ENCODE results near the gene FIBCD1. TPM values are rescaled to one million over a fixed set of nuclear protein-coding genes. Genes with fewer than 3 reads are reported as not detected.

Gene FIBCD1
- total RNA-seq, 1 donor from 2014 or later, result not detected

GRCh38 chr9:130952065-130952762 lies 13.2 kb upstream of the FIBCD1 start:
- H3K9me3 Mint-ChIP-seq, result peaks cover 3% of the 10 kb centered on the region
- H3K36me3 Mint-ChIP-seq (ENCODE audit: low read depth), result no peaks in the 10 kb centered on the region
- no peak overlapping the region for H3K4me3 Mint-ChIP-seq
- peaks cover 2% of the 10 kb centered on the region for H3K27me3 Mint-ChIP-seq
- H3K4me1 Mint-ChIP-seq, result no peaks in the 10 kb centered on the region
- H3K27ac Mint-ChIP-seq, result no peak overlapping the region
- intact Hi-C loops (cut with micrococcal nuclease), result no loop called here
- no peak for DNase-seq

DNA sequence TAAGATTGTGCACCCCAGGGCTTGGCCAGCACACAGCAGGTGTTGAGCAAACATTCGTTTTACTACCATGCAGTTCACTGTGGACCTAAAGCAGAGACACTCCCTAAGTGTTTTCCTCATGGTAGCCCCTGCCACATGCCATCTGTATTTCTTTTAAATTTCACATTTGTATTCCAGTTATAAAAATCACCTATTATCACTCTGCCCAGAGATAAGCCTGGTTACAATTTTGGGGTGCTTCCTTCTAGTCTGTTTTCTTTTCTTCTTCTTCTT lies 10.9 kb upstream of the FIBCD1 start:
- peaks cover 3% of the 10 kb centered on the region for H3K9me3 Mint-ChIP-seq
- DNase-seq, result no peak
- no peak overlapping the region for H3K4me3 Mint-ChIP-seq
- H3K4me1 Mint-ChIP-seq, result no peaks in the 10 kb centered on the region
- peaks cover 2% of the 10 kb centered on the region for H3K27me3 Mint-ChIP-seq
- intact Hi-C loops (cut with micrococcal nuclease), result no loop called here
- no peaks in the 10 kb centered on the region for H3K36me3 Mint-ChIP-seq (ENCODE audit: low read depth)
- no peak overlapping the region for H3K27ac Mint-ChIP-seq

DNA sequence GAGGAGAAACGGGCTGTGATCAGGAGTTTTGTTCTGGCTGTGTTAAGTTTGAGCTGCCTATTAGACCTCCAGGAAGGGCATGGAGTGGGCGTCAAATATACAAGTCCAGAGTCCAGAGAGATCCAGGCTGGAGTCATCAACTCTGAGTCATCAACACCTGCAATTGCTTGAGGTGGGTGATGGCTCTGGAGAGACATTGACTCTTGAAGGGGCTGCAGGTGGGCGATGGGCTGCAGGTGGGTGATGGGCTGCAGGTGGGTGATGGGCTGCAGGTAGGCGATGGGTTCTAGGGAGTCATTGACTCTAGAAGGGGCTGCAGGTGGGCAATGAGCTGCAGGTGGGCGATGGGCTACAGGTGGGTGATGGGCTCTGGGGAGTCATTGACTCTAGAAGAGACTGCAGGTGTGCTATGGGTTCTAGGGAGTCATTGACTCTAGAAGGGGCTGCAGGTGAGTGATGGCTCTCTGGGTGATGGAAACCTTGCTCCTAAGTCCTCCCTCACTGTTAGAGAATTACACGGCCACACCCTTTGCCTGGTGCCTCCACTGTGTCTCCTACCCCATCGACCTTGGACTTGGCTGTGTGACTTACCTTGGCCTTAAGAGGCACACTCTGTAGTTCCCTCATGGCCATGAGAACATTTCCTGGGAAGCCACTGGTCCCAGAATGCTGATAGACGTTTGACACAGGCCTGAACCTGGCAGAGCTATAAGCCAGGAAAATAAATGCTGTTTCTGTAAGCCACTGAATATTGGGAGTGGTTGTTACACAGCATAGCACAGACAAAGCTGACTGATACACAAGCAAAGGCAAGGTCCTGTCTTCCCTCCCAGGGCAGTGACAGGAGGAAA lies 10.4 kb upstream of the FIBCD1 start:
- peaks cover 3% of the 10 kb centered on the region for H3K27me3 Mint-ChIP-seq
- no peak for DNase-seq
- no peaks in the 10 kb centered on the region for H3K36me3 Mint-ChIP-seq (ENCODE audit: low read depth)
- no peak overlapping the region for H3K4me3 Mint-ChIP-seq
- no peak overlapping the region for H3K27ac Mint-ChIP-seq
- intact Hi-C loops (cut with micrococcal nuclease), result no loop called here
- no peaks in the 10 kb centered on the region for H3K4me1 Mint-ChIP-seq
- peaks cover 3% of the 10 kb centered on the region for H3K9me3 Mint-ChIP-seq

DNA sequence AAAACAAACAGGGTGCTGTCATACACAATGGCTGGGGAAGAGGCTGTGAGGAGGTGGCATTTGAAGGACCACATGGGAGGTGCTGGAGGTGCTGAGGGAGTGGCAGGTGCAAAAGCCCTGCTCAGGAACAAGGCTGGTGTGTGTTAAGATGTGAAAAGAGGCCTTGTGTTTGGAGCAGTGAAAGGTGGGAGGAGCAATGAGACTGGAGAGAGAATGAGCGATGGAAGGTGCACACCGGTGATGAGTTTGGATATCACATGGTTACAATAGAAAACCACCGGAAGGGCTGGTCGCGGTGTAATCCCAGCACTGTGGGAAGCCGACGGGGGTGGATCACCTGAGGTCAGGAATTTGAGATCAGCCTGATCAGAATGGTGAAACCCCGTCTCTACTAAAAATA lies 9.2 kb upstream of the FIBCD1 start:
- H3K9me3 Mint-ChIP-seq, result peaks cover 3% of the 10 kb centered on the region
- no peak overlapping the region for H3K27ac Mint-ChIP-seq
- peaks cover 3% of the 10 kb centered on the region for H3K27me3 Mint-ChIP-seq
- H3K4me1 Mint-ChIP-seq, result no peaks in the 10 kb centered on the region
- no peaks in the 10 kb centered on the region for H3K36me3 Mint-ChIP-seq (ENCODE audit: low read depth)
- intact Hi-C loops (cut with micrococcal nuclease), result no loop called here
- H3K4me3 Mint-ChIP-seq, result no peak overlapping the region
- DNase-seq, result no peak

DNA sequence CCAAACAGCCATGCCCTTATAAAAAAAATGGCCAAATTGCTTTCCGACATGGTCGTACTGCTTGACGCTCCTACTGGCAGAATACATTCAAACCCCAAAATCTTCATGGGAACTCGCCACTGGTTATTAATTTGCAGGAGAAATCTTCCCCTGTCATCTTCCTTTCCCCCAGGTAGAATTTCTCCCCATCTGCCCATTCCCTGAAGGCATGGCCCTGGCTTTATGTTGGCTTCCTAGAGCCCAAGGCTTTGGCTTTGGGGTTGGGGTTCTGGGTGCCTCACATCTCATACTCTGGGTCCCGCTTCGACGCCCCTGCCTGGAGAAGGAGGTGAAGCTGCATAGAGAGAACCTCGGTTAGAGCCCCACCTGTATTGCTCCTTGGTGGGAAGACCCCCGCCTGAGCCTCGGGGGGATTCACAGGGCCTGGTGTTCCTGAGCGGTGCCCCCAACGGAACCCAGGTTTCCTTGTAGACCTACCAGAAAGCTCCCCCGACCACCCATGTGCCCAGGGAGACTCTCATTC lies 8.6 kb upstream of the FIBCD1 start:
- no peak for DNase-seq
- Mint-ChIP-seq H3K36me3 (ENCODE audit: low read depth) (no peaks in the 10 kb centered on the region), H3K9me3 (peaks cover 3% of the 10 kb centered on the region), H3K27me3 (peaks cover 3% of the 10 kb centered on the region), H3K4me3 (no peak overlapping the region), H3K4me1 (no peaks in the 10 kb centered on the region), H3K27ac (no peak overlapping the region)
- intact Hi-C loops (cut with micrococcal nuclease), result no loop called here

GRCh38 chr9:130946766-130947617 lies 7.9 kb upstream of the FIBCD1 start:
- no peaks in the 10 kb centered on the region for H3K36me3 Mint-ChIP-seq (ENCODE audit: low read depth)
- no peaks in the 10 kb centered on the region for H3K4me1 Mint-ChIP-seq
- peaks cover 4% of the 10 kb centered on the region for H3K27me3 Mint-ChIP-seq
- DNase-seq, result no peak
- H3K9me3 Mint-ChIP-seq, result peaks cover 3% of the 10 kb centered on the region
- H3K4me3 Mint-ChIP-seq, result no peak overlapping the region
- intact Hi-C loops (cut with micrococcal nuclease), result no loop called here
- H3K27ac Mint-ChIP-seq, result no peak overlapping the region

- H3K36me3 Mint-ChIP-seq (ENCODE audit: low read depth), result no peaks in the 10 kb centered on the region
- intact Hi-C loops (cut with micrococcal nuclease), result no loop called here
- H3K4me1 Mint-ChIP-seq, result peaks cover 4% of the 10 kb centered on the region
- no peak overlapping the region for H3K4me3 Mint-ChIP-seq
- H3K27me3 Mint-ChIP-seq, result peaks cover 19% of the 10 kb centered on the region
- H3K27ac Mint-ChIP-seq, result no peak overlapping the region
- H3K9me3 Mint-ChIP-seq, result peaks cover 3% of the 10 kb centered on the region
- DNase-seq, result no peak
Observed at GRCh38 chr9:130945173-130945572, 6.1 kb upstream of the FIBCD1 start.

DNA sequence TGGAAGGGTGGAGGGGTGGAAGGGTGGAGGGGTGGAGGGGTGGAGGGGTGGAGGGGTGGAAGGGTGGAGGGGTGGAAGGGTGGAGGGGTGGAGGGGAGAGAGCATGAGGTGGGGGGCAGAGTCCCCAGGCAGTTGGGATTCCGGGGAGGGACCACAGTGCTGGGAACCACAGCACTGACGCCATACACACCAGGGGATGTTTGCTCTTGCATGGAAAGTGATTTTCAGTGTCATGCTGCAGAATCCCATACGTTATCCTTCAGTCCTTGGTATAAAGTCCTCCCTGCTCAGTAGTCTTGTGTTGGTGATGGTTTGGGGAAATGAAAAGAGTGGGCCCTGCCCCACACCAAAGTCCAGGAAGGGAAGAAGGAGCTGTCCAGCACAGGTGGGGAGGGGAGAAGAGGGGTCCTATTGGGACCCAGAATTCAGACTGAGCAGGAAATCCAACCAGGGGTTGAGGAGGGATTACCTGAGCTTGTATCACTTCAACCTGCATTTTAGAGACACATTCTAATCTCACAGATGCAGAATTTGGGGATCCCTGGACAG lies 5.5 kb upstream of the FIBCD1 start:
- H3K4me3 Mint-ChIP-seq, result no peak overlapping the region
- H3K27ac Mint-ChIP-seq, result no peak overlapping the region

DNA sequence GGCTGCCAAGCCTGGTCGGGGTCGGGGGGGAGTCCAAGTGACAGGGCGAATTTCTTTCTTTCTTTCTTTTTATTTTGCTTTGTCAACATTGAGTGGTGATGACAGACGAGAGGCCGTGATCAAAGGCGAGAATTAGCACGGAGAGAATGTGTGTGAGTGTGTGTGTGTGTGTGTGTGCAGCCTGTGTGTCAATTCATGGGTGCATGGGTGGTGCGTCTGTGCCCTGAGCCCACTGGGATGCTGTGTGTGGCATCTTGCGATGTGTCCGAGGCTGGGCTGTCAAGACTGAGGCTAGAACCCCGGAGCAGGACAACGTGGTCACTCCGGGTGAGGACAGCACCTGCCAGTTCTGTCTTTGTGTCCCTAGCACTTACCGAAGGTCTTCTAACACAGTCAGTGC lies 4.7 kb upstream of the FIBCD1 start:
- Mint-ChIP-seq H3K4me3 (no peak overlapping the region), H3K9me3 (no peaks in the 10 kb centered on the region), H3K27me3 (peaks cover 22% of the 10 kb centered on the region), H3K27ac (no peak overlapping the region), H3K36me3 (ENCODE audit: low read depth) (no peaks in the 10 kb centered on the region), H3K4me1 (peaks cover 5% of the 10 kb centered on the region)
- DNase-seq, result no peak
- intact Hi-C loops (cut with micrococcal nuclease), result loop anchor here (5.0 kb wide), 1 partner anchor 231 kb away; no protein-coding TSS in a partner anchor

More for the DNA sequence above, 5.5 kb upstream of the FIBCD1 start:
- Mint-ChIP-seq H3K9me3 (peaks cover 3% of the 10 kb centered on the region), H3K4me1 (peaks cover 4% of the 10 kb centered on the region), H3K27me3 (peaks cover 20% of the 10 kb centered on the region), H3K36me3 (ENCODE audit: low read depth) (no peaks in the 10 kb centered on the region)
- intact Hi-C loops (cut with micrococcal nuclease), result loop anchor here (5.0 kb wide), 1 partner anchor 232 kb away; no protein-coding TSS in a partner anchor
- DNase-seq, result no peak

DNA sequence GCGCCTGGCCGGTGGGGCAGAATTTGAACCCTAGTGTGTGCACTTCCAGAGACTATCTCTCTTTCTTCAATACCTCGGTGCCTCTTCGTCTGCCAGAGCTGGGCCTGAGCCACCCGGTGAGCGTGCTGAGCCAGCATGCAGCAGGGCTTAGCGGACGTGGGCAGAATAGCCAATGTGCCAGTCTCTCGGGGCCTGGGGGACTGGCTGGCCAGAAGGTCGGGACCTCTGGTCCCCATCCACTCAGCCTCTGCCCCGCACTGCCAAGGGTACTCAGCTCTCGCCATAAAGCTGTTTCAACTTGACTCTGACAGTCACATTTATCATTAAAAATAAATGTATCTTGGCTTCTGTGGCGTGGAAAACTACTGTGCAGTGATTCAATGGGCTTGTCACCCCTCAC lies 4.2 kb upstream of the FIBCD1 start:
- intact Hi-C loops (cut with micrococcal nuclease), result loop anchor here (5.0 kb wide), 1 partner anchor 231 kb away; no protein-coding TSS in a partner anchor
- H3K4me1 Mint-ChIP-seq, result peaks cover 6% of the 10 kb centered on the region
- no peak for DNase-seq
- H3K27me3 Mint-ChIP-seq, result peaks cover 23% of the 10 kb centered on the region
- no peak overlapping the region for H3K4me3 Mint-ChIP-seq
- H3K36me3 Mint-ChIP-seq (ENCODE audit: low read depth), result no peaks in the 10 kb centered on the region
- no peak overlapping the region for H3K27ac Mint-ChIP-seq
- no peaks in the 10 kb centered on the region for H3K9me3 Mint-ChIP-seq

DNA sequence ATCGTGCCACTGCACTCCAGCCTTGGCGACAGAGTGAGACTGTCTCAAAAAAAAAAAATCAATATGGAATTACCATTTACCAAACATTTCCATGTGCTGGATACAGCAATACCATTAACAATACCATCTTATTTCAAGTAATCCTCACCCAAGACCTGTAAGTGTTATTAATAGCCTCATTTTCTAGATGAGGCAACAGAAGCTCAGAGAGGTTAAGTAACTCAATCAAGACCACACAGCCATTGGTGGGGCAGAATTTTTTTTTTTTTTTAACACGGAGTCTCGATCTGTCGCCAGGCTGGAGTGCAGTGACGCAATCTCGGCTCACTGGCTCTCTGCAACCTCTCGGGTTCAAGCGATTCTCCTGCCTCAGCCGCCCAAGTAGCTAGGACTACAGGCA lies 3.6 kb upstream of the FIBCD1 start:
- DNase-seq, result no peak
- Mint-ChIP-seq H3K27ac (no peak overlapping the region), H3K4me1 (peaks cover 6% of the 10 kb centered on the region), H3K36me3 (ENCODE audit: low read depth) (no peaks in the 10 kb centered on the region), H3K27me3 (peaks cover 26% of the 10 kb centered on the region), H3K4me3 (no peak overlapping the region), H3K9me3 (no peaks in the 10 kb centered on the region)
- intact Hi-C loops (cut with micrococcal nuclease), result loop anchor here (5.0 kb wide), 1 partner anchor 230 kb away; no protein-coding TSS in a partner anchor

DNA sequence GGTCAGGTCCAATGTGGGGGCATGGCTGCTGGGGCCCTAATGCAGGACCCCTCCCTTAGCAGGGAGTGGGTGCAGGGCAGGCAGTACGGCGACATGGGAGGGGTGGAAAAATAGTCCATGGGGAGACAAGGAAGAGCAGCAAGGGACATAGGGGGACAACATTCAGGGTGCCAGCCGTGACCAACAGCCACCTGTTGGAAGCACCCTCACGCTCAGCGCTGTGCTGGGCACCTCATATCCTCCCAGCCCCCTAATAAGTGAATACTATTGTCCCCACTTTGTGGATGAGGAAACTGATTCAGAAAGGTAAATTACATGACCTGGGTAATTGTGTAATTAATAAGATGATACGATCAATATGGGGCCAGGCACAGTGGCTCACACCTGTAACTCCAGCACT lies 3.0 kb upstream of the FIBCD1 start:
- no peaks in the 10 kb centered on the region for H3K36me3 Mint-ChIP-seq (ENCODE audit: low read depth)
- peaks cover 6% of the 10 kb centered on the region for H3K4me1 Mint-ChIP-seq
- H3K27me3 Mint-ChIP-seq, result peaks cover 30% of the 10 kb centered on the region
- no peak for DNase-seq
- no peak overlapping the region for H3K4me3 Mint-ChIP-seq
- H3K27ac Mint-ChIP-seq, result no peak overlapping the region
- intact Hi-C loops (cut with micrococcal nuclease), result loop anchor here (5.0 kb wide), 1 partner anchor 230 kb away; no protein-coding TSS in a partner anchor
- no peaks in the 10 kb centered on the region for H3K9me3 Mint-ChIP-seq

All from activated CD4-positive, alpha-beta T cell treated with anti-CD3 and anti-CD28 coated beads, Interleukin-2, amount 10 ng/mL, durations not matched to agents 24 days and 14 days (primary cell).